Uterus (tissue), 4 donors: ENCODE measurements around the gene NRXN3. TPM values are rescaled to one million over a fixed set of nuclear protein-coding genes. Genes with fewer than 3 reads are reported as not detected.

Experiments used
- DNase-seq, 2 donors: peaks; one replicate each; pipeline ENCODE4 v3.0.0-alpha.2; 2019 to 2020
- H3K27ac ChIP-seq, 2 donors: fragments of 200-600 bp; sonication (generic); 1 replicate in 1 of 2; 2 replicates in 1 of 2; pipeline ENCODE4 v1.5.1; 2016 to 2018
- H3K27me3 ChIP-seq, 2 donors: fragments of 200-600 bp; sonication (generic); one replicate each; pipeline ENCODE4 v1.5.1; 2018 to 2019; ENCODE audit warnings: control low read depth in 1 of 2
- H3K36me3 ChIP-seq, 2 donors: fragments of 200-600 bp; sonication (generic); one replicate each; pipeline ENCODE4 v1.5.1; 2019; ENCODE audit warnings: control low read depth in 1 of 2
- H3K4me1 ChIP-seq, 2 donors: fragments of 200-600 bp; sonication (generic); one replicate each; pipeline ENCODE4 v1.5.1; 2018 to 2019; ENCODE audit warnings: control low read depth in 1 of 2
- H3K4me3 ChIP-seq, 2 donors: fragments of 200-600 bp; sonication (generic); 1 replicate in 1 of 2; 2 replicates in 1 of 2; pipeline ENCODE4 v1.5.1; 2018 to 2019; ENCODE audit warnings: mild to moderate bottlenecking in 1 of 2
- H3K9me3 ChIP-seq, 2 donors: fragments of 200-600 bp; sonication (generic); one replicate each; pipeline ENCODE4 v1.5.1; 2019; ENCODE audit warnings: control low read depth in 1 of 2
- POLR2A ChIP-seq, 2 donors: fragments of 450-650 bp; IDR thresholded peaks; one replicate each; pipeline ENCODE4 v1.6.1; 2016; ENCODE audit warnings: antibody characterized with exemption in 2 of 2, mild to moderate bottlenecking in 1 of 2, moderate library complexity in 1 of 2
- intact Hi-C: fragments of 100-400 bp; cut with DNase I; formaldehyde crosslinking; loops from one replicate; pipeline ENCODE4 v1.15.1; 2023; ENCODE audit warnings: low total_unique reads
- total RNA-seq, 4 donors: library from RNA; depleted of rRNA in 3 of 4; stranded (reverse); fragments of >200 nt in 3 of 4; gene quantifications; one replicate each; pipeline versions ENCODE4 v1.1.0 to v1.2.4, GENCODE V29; 2014 to 2023
- TF ChIP-seq, protein P1 (sequence below), 4 experiments: fragments of 200-600 bp in 2 of 4; fragments of 450-650 bp in 2 of 4; sonication (generic) in 2 of 4; IDR thresholded peaks; one replicate each; pipeline ENCODE4 v1.5.1; 2016 to 2019; ENCODE audit warnings: antibody characterized with exemption in 4 of 4, mild to moderate bottlenecking in 2 of 4, moderate library complexity in 1 of 4
- donor health status: DM: yes; HTN: yes; CAD: no.

NRXN3 gene
- total RNA-seq, 4 donors from 2014 or later: 2.9 to 17.0 (median 4.4) TPM

DNA sequence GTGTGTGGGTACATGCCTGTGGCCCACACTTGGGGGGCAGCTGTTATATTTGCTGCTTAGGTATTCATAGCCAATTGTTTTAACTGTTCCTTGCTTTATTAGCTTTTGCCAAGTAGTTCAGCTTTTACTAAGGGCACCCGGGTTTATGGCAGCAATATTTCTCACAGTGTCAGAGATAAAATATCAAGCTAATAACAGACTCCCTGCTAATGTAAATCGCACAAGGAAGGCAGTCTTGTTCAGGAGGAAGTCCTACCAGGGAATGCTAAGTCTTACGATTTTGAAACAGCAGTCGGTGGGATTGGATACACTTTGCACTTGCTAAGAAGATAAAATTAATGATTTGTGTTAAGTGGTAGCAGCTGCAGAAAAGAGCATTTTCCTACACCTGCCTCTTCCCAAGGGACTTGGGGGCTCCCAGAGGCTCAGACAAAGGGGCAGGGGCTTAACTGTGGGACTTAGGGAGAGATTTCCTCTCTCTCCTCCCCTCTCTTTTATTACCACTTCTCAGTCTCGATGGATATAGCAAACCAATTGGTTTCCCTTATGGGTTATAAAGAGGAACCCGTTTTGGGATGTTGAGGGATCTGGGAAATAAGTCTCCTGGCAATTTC lies 175.1 kb downstream of the NRXN3 start:
- no peaks in the 10 kb centered on the region for H3K4me1 ChIP-seq
- no peak for TF ChIP-seq POLR2A (IDR thresholded peaks at IDR 0.05)
- TF ChIP-seq, protein P1, sequence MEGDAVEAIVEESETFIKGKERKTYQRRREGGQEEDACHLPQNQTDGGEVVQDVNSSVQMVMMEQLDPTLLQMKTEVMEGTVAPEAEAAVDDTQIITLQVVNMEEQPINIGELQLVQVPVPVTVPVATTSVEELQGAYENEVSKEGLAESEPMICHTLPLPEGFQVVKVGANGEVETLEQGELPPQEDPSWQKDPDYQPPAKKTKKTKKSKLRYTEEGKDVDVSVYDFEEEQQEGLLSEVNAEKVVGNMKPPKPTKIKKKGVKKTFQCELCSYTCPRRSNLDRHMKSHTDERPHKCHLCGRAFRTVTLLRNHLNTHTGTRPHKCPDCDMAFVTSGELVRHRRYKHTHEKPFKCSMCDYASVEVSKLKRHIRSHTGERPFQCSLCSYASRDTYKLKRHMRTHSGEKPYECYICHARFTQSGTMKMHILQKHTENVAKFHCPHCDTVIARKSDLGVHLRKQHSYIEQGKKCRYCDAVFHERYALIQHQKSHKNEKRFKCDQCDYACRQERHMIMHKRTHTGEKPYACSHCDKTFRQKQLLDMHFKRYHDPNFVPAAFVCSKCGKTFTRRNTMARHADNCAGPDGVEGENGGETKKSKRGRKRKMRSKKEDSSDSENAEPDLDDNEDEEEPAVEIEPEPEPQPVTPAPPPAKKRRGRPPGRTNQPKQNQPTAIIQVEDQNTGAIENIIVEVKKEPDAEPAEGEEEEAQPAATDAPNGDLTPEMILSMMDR (IDR thresholded peaks at IDR 0.05): no peak
- H3K36me3 ChIP-seq: no peaks in the 10 kb centered on the region
- intact Hi-C loops: no loop called here
- no peaks in the 10 kb centered on the region for H3K27me3 ChIP-seq
- no peak overlapping the region for H3K4me3 ChIP-seq
- H3K9me3 ChIP-seq: no peaks in the 10 kb centered on the region
- DNase-seq: no peak
- H3K27ac ChIP-seq: no peak overlapping the region

DNA sequence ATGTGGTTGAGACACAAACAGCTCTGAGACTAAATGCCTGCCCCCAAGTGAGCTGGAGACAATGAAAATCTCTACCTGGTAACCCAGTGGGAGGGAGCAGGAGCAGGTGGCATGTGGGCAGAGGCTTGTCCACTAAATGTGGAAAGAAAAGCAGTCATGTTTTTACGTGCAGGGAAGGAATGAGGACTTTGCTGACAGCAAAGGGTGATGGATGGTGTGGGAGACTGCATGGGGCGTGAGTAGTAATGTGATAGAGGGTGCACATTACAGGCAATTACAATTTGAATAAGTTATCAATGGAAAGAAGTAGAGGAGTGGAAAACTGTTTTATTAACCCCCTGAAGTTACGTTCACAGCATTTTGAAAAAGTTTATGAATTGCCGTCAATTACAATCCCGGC lies 176.6 kb downstream of the NRXN3 start:
- Histone ChIP-seq H3K36me3 (no peaks in the 10 kb centered on the region), H3K4me1 (no peaks in the 10 kb centered on the region), H3K9me3 (no peaks in the 10 kb centered on the region), H3K27me3 (no peaks in the 10 kb centered on the region), H3K4me3 (no peak overlapping the region), H3K27ac (no peak overlapping the region)
- no peak for DNase-seq
- intact Hi-C loops: no loop called here
- TF ChIP-seq, protein P1 (IDR thresholded peaks at IDR 0.05): no peak
- TF ChIP-seq POLR2A (IDR thresholded peaks at IDR 0.05): no peak

DNA sequence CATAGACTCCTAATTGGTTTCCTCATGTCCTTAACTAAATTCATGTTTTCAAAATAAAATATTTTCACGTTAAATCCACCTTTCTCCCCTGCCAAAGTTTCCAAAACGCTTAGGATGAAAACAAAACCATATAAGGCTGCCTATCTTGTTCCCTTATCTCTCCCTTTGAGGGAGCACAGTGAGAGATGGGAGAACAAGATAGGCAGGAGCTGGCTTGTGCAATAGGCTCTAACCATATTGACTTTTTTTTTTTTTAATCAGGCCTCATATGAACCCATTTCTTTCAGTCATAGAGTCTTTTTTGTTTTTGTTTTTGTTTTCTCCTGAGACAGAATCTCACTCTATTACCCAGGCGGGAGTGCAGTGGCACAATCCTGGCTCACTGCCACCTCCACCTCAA lies 184.9 kb downstream of the NRXN3 start:
- Histone ChIP-seq H3K4me3 (no peak overlapping the region), H3K4me1 (no peaks in the 10 kb centered on the region), H3K36me3 (no peaks in the 10 kb centered on the region), H3K9me3 (no peaks in the 10 kb centered on the region), H3K27ac (no peak overlapping the region), H3K27me3 (no peaks in the 10 kb centered on the region)
- DNase-seq: no peak
- TF ChIP-seq, protein P1 (IDR thresholded peaks at IDR 0.05): no peak
- TF ChIP-seq POLR2A (IDR thresholded peaks at IDR 0.05): no peak
- intact Hi-C loops: no loop called here

DNA sequence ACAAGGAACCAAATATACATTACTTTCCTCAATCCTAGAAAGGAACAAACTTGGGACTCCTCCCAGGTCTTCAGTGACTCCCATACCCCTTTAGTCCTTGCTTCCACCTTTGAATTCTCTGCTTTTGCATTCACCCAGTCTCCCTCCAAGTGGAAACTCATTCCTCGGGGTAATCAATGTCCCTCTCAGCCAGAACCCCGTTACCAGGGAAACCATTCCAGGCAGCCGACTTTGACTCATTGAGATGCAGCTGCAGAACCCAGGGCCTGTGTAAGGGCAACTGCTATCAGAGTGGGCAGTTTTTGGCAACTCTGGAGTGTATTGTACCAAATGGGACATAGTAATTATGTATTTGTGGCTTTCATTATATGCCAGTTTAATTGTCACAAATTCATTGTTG lies 186.2 kb downstream of the NRXN3 start:
- no peak overlapping the region for H3K4me3 ChIP-seq
- TF ChIP-seq POLR2A (IDR thresholded peaks at IDR 0.05): no peak
- TF ChIP-seq, protein P1 (IDR thresholded peaks at IDR 0.05): no peak
- no peaks in the 10 kb centered on the region for H3K27me3 ChIP-seq

DNA sequence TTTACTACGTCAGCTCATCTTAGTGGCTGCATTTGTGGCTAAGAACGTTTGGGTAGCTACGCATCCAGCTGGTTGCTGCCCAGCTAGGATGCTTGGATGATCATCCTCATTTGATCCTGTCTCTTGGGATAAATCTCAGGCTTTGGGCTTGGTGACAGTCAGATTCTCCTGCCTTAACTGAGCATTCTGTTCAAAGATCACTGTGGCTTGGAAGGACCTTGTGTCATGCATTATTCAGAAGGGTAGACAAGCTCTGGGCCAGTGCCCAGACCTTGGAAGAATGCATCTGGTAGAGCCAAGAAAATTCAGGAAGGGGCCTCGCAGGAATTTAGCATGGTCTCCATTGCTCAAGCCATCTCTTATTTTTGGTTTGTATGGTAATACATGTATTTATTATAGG lies 188.4 kb downstream of the NRXN3 start:
- no peaks in the 10 kb centered on the region for H3K4me1 ChIP-seq
- no peak overlapping the region for H3K27ac ChIP-seq
- DNase-seq: no peak
- no peaks in the 10 kb centered on the region for H3K36me3 ChIP-seq
- H3K27me3 ChIP-seq: no peaks in the 10 kb centered on the region
- H3K4me3 ChIP-seq: no peak overlapping the region
- intact Hi-C loops: no loop called here
- no peak for TF ChIP-seq POLR2A (IDR thresholded peaks at IDR 0.05)
- TF ChIP-seq, protein P1 (IDR thresholded peaks at IDR 0.05): no peak
- H3K9me3 ChIP-seq: no peaks in the 10 kb centered on the region

More for the DNA sequence above, 186.2 kb downstream of the NRXN3 start:
- H3K4me1 ChIP-seq: no peaks in the 10 kb centered on the region
- DNase-seq: no peak
- no peaks in the 10 kb centered on the region for H3K9me3 ChIP-seq
- no peaks in the 10 kb centered on the region for H3K36me3 ChIP-seq
- no peak overlapping the region for H3K27ac ChIP-seq
- intact Hi-C loops: no loop called here
